T-helper 2 cell treated with Interferon-gamma antibody and Interleukin-4, amounts not matched to agents 5 μg/mL and 100 μg/mL, for 36 hours (primary cell): ENCODE results near the gene EPB41L3.

Experiments used
- DNase-seq: peaks from one replicate; pipeline ENCODE4 v3.0.0; 2021; ENCODE audit warnings: low spot score
- H3K27ac Mint-ChIP-seq: one replicate; pipeline ENCODE4 v1.8.0; 2021; ENCODE audit warnings: mild to moderate bottlenecking, mixed read lengths
- H3K27me3 Mint-ChIP-seq: one replicate; pipeline ENCODE4 v1.8.0; 2021; ENCODE audit warnings: low read depth, mixed read lengths
- H3K36me3 Mint-ChIP-seq: one replicate; pipeline ENCODE4 v1.8.0; 2021; ENCODE audit warnings: low read depth, mixed read lengths
- H3K4me1 Mint-ChIP-seq: one replicate; pipeline ENCODE4 v1.8.0; 2021; ENCODE audit warnings: low read depth, mixed read lengths
- H3K4me3 Mint-ChIP-seq: one replicate; pipeline ENCODE4 v1.8.0; 2022; ENCODE audit warnings: mild to moderate bottlenecking, moderate library complexity, mixed read lengths
- H3K9me3 Mint-ChIP-seq: one replicate; pipeline ENCODE4 v1.8.0; 2021; ENCODE audit warnings: mixed read lengths

EPB41L3 gene

DNA sequence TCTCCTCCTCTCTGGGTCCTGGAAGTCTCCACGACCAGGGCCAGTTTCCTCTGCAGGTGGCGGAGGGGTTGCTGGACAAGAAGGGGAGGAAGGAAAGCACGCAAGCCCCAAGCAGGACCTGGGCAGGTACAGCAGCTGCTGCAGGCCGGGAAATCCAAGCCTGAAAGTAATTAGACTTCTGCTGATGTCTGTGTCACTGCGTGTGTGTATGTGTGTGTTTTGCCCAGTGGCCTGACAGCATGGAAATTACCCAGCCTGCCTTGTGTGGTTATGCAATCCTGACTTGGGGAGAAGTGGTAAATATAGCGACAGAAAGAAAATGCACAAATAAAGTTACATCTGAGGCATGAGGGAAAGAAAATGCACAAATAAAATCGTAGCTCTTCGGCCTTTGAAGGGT, 126.5 kb downstream of the EPB41L3 start:
- Mint-ChIP-seq H3K4me3 (no peak overlapping the region), H3K4me1 (no peaks in the 10 kb centered on the region)
- no peak for DNase-seq

DNA sequence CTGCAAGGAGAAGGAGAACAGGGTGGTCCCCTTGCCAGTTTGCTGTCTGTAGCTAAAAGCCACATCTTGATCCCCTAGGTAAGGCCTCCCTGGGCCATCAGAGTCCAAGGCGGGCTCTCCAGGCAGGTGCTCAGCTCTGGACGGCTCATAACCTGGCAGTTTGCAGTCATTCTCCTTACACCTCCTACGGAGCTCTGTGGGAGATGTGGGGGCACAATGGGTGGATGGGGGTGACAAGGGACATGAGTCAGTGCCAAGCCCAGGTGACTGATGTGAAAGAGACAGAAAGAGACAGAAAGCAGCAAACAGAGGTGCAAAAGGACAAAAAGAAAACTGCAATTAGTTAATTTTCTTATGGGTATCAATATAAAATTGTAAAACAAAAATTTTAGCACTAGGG, 127.7 kb downstream of the EPB41L3 start:
- no peak for DNase-seq
- Mint-ChIP-seq H3K9me3 (no peaks in the 10 kb centered on the region), H3K4me3 (no peak overlapping the region), H3K27me3 (no peaks in the 10 kb centered on the region), H3K4me1 (no peaks in the 10 kb centered on the region), H3K27ac (no peak overlapping the region), H3K36me3 (no peaks in the 10 kb centered on the region)

More for the DNA sequence above, 126.5 kb downstream of the EPB41L3 start:
- Mint-ChIP-seq H3K27me3 (no peaks in the 10 kb centered on the region), H3K27ac (no peak overlapping the region), H3K9me3 (no peaks in the 10 kb centered on the region), H3K36me3 (no peaks in the 10 kb centered on the region)

DNA sequence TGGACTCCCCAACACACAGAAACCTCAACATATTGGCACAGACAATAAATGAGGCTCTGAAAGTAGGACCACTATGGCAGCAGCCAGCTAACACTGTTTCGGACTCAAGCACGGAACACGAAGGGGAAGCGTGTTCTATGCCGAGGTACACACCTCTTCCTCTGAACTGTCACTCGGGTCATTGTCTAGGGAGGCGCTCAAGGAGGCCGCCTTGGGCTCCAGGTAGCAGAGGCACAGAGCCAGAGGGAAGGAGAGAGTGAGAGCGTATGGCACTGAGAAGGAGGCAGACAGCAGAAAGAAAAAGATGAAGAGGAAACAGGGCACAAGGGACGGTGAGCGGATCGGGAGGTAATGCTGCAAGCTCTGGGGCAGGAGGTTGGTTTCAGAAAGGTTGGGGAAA, 128.1 kb downstream of the EPB41L3 start:
- Mint-ChIP-seq H3K4me1 (no peaks in the 10 kb centered on the region), H3K36me3 (no peaks in the 10 kb centered on the region), H3K27ac (no peak overlapping the region), H3K9me3 (no peaks in the 10 kb centered on the region), H3K27me3 (no peaks in the 10 kb centered on the region), H3K4me3 (no peak overlapping the region)
- no peak for DNase-seq

DNA sequence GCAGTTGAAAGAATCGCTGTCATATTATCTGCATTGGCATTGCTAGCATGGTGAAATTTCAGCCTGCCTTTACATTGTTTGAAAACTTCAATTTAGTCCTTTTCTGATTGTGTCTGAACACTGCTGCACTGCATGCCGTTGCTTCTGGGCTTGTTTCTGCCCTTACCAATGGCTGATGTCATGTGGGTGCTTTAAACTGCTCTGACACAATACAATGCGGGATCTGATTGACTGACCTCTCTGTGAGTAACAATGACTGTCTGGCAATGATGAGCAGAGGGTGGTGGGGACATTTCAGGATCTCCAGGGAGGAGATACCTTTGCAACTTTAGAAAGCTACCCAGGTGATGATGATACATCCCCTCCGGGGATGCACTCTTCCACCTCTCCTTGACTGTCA, 128.8 kb downstream of the EPB41L3 start:
- H3K4me3 Mint-ChIP-seq: no peak overlapping the region

DNA sequence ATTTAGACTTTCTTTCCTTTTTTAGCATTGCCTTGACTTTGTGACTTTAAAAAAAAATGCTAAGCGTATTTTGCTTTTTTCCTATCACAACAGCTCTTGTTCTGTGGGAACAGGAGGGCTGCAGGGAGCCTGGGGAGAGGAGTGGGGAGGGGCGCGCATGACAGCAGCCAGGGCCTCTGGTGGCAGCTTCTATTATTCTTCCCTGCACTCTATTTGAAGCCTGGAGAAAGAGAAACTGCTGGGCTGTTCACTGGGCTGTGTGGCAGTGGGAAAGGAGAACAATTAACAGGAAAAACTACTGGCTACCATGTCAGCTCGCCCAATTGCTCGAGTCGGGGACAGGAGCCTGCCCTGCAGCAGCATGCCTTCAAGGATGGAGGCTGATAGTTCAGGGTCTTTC, 129.3 kb downstream of the EPB41L3 start:
- Mint-ChIP-seq H3K4me3 (no peak overlapping the region), H3K36me3 (no peaks in the 10 kb centered on the region), H3K9me3 (no peaks in the 10 kb centered on the region), H3K27ac (no peak overlapping the region), H3K27me3 (peaks cover 3% of the 10 kb centered on the region), H3K4me1 (no peaks in the 10 kb centered on the region)
- no peak for DNase-seq

More for the DNA sequence above, 128.8 kb downstream of the EPB41L3 start:
- Mint-ChIP-seq H3K36me3 (no peaks in the 10 kb centered on the region), H3K27me3 (peaks cover 3% of the 10 kb centered on the region), H3K4me1 (no peaks in the 10 kb centered on the region), H3K9me3 (no peaks in the 10 kb centered on the region), H3K27ac (no peak overlapping the region)
- DNase-seq: no peak

DNA sequence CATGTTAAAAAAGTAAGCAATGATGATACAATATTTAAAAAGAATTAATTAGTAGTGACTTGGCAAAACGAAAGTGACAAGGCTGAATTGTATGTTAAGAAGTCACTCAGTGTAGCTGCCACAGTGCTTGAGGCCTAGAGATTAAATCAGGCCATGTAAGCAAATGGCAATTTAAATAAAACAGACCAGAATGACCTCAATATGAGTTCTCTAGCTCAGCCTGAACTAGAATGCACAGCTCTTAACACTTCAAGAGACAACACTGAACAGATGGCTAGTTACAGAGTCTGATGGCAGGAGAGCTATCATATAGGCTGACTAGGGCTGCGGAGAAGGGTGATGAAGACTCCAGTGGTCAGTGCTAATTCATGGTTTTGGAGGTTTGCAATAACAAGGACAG, 130.3 kb downstream of the EPB41L3 start:
- Mint-ChIP-seq H3K27ac (no peak overlapping the region), H3K27me3 (peaks cover 3% of the 10 kb centered on the region), H3K4me1 (no peaks in the 10 kb centered on the region), H3K36me3 (no peaks in the 10 kb centered on the region), H3K9me3 (no peaks in the 10 kb centered on the region), H3K4me3 (no peak overlapping the region)
- DNase-seq: no peak

DNA sequence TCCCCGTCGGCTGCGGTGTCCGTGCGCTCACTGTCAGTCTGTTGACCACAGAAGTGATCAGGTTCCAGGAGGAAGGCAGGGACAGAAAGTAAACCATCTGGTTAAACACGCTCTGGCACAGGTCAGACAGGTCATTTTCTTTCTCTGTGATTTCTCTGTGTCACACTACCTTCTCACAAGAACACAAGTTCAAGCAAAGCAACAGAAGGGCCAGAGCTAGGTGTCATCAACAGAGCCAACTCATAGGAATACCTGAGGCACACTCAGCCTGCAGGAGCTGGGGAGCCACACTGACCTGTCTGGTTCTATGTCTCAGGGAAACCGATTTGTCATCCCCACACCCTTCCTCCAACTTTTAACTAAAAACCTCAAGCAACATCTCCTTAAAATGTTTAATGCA, 133.2 kb downstream of the EPB41L3 start:
- H3K4me1 Mint-ChIP-seq: no peaks in the 10 kb centered on the region
- no peak overlapping the region for H3K4me3 Mint-ChIP-seq
- no peak for DNase-seq
- H3K27me3 Mint-ChIP-seq: peaks cover 3% of the 10 kb centered on the region
- H3K9me3 Mint-ChIP-seq: no peaks in the 10 kb centered on the region
- H3K36me3 Mint-ChIP-seq: no peaks in the 10 kb centered on the region
- no peak overlapping the region for H3K27ac Mint-ChIP-seq

DNA sequence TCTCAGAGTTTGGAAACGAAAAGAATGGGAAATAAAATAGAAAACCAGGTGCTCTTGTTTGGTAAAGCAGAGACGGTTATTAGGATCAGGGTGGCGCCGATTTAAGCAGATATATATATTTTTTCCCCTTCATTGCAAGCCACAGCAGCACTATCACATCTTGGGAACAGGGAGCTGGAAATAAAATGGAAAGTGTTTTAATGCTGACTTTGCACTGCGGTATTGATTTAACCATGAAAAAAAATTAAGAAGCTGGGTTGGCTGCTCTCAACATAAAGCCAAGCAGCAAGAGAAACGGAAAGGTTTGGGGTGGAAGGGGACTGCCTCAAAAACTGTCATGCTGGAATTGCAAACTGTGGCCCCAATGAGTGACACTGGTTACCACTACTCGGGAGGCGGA, 145.5 kb downstream of the EPB41L3 start:
- Mint-ChIP-seq H3K4me1 (peaks cover 3% of the 10 kb centered on the region), H3K9me3 (no peaks in the 10 kb centered on the region), H3K36me3 (no peaks in the 10 kb centered on the region), H3K4me3 (no peak overlapping the region), H3K27me3 (peaks cover 3% of the 10 kb centered on the region), H3K27ac (no peak overlapping the region)
- DNase-seq: no peak

DNA sequence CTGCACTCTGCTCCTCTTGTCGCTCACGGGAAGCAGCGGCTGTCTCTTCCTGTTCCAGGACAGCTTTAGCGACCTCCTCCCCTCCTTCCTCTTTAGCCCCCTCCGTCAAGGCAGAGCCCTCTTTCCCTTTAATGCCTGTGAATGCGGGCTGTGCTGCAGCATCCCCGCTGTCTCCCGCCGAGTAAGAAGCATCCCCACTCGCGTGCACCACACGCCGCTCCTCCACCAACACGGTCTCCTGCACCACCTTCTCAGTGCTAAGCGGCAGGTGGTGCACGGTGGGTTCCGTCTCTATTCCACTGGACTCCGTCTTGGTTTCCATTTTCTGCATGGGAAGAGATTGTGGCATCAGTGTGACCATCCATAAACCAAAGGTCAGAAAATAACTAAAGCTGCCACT, 146.7 kb downstream of the EPB41L3 start:
- DNase-seq: no peak
- no peaks in the 10 kb centered on the region for H3K9me3 Mint-ChIP-seq
- H3K36me3 Mint-ChIP-seq: no peaks in the 10 kb centered on the region
- H3K27ac Mint-ChIP-seq: no peak overlapping the region
- H3K4me3 Mint-ChIP-seq: no peak overlapping the region
- H3K4me1 Mint-ChIP-seq: peaks cover 3% of the 10 kb centered on the region
- peaks cover 3% of the 10 kb centered on the region for H3K27me3 Mint-ChIP-seq

DNA sequence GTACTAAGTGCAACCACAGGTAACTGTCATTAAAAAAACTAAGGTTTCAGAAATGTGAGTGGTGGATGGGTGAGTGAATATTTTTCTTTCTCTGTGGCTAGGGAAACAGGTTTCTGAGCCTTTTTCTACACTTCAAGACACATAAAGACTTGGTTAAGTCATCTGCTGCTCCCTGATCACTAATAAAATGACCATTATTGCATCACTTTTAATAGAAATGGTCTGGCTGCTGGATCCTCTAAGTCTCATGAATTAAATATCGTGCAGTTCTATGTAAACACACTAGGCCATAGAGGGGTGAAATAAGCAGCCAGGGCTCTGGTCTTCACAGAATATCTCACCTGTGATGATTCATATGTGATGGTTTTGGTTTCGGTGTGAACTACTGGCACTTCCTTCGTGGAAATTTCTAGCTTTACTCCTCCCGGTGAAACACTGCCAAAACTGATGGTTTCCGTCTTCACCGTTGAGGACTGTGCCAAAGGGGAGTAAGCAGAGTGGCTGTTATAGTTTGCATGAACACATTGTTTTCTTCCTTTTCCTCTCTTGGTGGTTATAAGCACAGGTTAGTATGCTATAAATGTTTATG, 147.8 kb downstream of the EPB41L3 start:
- no peak overlapping the region for H3K4me3 Mint-ChIP-seq
- peaks cover 3% of the 10 kb centered on the region for H3K4me1 Mint-ChIP-seq
- peaks cover 3% of the 10 kb centered on the region for H3K27me3 Mint-ChIP-seq
- no peaks in the 10 kb centered on the region for H3K36me3 Mint-ChIP-seq
- no peak for DNase-seq
- H3K9me3 Mint-ChIP-seq: no peaks in the 10 kb centered on the region
- H3K27ac Mint-ChIP-seq: no peak overlapping the region

DNA sequence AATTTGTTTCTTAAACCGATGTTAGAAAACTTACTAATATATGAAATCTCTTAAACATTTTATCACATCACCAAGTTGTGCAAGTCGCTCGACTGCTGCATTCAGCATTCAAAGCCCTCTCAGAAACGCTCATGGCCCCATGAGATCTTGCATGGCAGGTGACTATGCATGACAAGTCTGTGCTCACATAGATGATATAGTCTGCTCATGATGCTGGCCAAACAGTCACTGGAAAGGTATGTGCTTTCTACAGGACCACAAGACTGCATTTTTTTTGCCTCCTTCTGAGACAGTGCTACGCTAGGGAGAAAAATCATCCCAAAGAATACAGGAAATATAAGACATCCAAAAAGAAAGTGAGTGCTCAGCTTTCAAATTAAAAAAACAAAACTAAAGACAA, 150.0 kb downstream of the EPB41L3 start:
- no peaks in the 10 kb centered on the region for H3K27me3 Mint-ChIP-seq
- H3K9me3 Mint-ChIP-seq: no peaks in the 10 kb centered on the region
- H3K36me3 Mint-ChIP-seq: no peaks in the 10 kb centered on the region
- H3K4me1 Mint-ChIP-seq: no peaks in the 10 kb centered on the region
- no peak for DNase-seq
- no peak overlapping the region for H3K27ac Mint-ChIP-seq
- no peak overlapping the region for H3K4me3 Mint-ChIP-seq

DNA sequence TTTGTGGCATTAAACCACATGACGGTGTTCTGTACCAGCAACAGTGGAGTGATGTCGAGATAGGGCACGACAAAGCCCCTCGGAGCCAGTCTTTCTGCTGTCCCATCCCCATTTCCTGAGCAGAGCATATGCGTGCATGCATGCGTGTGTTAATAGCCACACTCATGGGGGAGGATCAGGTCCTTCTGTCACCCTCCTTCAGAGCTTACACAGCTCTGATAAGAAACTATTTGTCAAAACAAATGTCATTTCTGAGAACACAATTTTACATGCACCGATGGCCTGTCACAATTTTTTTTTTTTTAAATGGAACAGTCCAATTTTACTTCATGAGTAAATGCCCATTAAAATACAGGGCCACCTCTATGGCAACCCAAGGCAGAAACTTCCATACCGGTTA, 152.4 kb downstream of the EPB41L3 start:
- Mint-ChIP-seq H3K27ac (no peak overlapping the region), H3K36me3 (no peaks in the 10 kb centered on the region), H3K9me3 (no peaks in the 10 kb centered on the region), H3K27me3 (no peaks in the 10 kb centered on the region), H3K4me1 (no peaks in the 10 kb centered on the region), H3K4me3 (no peak overlapping the region)
- DNase-seq: no peak

DNA sequence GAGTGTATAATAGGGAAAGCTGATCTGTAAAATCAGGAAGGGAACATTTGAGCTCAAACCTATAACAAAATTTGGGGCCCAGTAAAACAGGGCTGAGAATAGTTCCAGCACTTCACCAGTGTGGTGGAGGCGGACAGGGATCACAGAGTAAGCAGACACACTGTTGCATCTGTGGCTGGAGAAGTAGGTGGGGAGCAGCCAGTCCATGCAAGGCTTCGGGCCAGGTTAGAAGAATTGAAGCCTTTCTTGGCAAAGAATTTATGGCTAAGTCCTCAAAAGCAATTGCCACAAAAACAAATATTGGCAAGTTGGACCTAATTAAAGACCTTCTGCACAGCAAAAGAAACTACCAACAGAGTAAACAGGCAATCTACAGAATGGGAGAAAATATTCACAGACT, 154.4 kb downstream of the EPB41L3 start:
- no peak overlapping the region for H3K4me3 Mint-ChIP-seq
- no peaks in the 10 kb centered on the region for H3K27me3 Mint-ChIP-seq
- DNase-seq: no peak
- no peaks in the 10 kb centered on the region for H3K9me3 Mint-ChIP-seq
- no peaks in the 10 kb centered on the region for H3K36me3 Mint-ChIP-seq
- no peak overlapping the region for H3K27ac Mint-ChIP-seq
- no peaks in the 10 kb centered on the region for H3K4me1 Mint-ChIP-seq

DNA sequence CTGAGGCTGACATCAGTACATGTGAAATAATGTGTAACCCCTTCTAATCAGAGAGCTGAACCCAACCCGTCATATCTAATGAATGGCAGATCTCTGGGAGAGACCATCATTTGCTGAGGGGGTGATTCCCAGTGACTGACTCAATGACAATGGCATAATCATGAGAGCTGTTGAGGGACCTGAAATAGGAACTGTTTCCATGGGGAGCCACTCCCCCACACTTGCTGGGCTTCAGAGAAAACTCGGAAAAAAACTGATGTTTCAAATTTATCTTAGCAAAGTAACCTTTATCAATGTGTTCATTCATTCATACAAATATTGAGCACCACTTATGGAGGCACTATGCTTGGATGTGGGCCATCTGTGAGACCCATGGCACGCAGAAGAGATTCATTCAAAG, 154.9 kb downstream of the EPB41L3 start:
- Mint-ChIP-seq H3K4me1 (no peaks in the 10 kb centered on the region), H3K27me3 (no peaks in the 10 kb centered on the region), H3K4me3 (no peak overlapping the region), H3K36me3 (no peaks in the 10 kb centered on the region), H3K27ac (no peak overlapping the region), H3K9me3 (no peaks in the 10 kb centered on the region)
- no peak for DNase-seq

DNA sequence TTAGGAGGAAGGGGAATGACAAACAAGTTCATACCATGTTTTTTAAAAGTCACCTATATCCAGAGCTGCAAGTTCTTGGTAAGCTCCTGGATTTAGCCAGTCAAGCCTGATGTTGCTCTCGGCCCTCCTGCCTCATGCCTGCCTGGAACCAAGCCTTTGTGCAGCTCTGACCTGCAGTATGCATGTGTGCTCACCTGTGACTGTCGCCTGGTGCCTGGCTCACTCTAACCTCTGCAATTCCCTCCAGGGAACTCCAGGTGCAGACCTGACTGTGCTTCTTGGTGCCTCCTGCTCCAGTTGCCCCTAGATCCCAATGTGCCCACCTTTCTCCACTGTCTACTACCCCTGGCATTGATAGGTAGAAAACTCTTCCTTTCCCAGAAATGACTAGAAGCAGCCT, 163.2 kb downstream of the EPB41L3 start:
- no peaks in the 10 kb centered on the region for H3K4me1 Mint-ChIP-seq
- H3K9me3 Mint-ChIP-seq: no peaks in the 10 kb centered on the region
- no peaks in the 10 kb centered on the region for H3K36me3 Mint-ChIP-seq
- no peak overlapping the region for H3K4me3 Mint-ChIP-seq
- H3K27ac Mint-ChIP-seq: no peak overlapping the region
- DNase-seq: no peak
- H3K27me3 Mint-ChIP-seq: no peaks in the 10 kb centered on the region
